ENCODE results near the gene BTF3.

GRCh38 chr5:73552642-73553041 is 54.4 kb downstream of the BTF3 start:
- TF ChIP-seq CREM (IDR thresholded peaks at IDR 0.05; ENCODE audit: low read depth) (no peak), ZNF12 (CRISPR knock-in tag; IDR thresholded peaks at IDR 0.05) (no peak), ZNF274 (IDR thresholded peaks at IDR 0.05; ENCODE audit: borderline replicate concordance, low read depth, low read length) (no peak), POLR2A (conservative IDR thresholded peaks at IDR 0.05) (no peak), CBFB (CRISPR knock-in tag; IDR thresholded peaks at IDR 0.05) (no peak)
- TF ChIP-seq, protein P1, sequence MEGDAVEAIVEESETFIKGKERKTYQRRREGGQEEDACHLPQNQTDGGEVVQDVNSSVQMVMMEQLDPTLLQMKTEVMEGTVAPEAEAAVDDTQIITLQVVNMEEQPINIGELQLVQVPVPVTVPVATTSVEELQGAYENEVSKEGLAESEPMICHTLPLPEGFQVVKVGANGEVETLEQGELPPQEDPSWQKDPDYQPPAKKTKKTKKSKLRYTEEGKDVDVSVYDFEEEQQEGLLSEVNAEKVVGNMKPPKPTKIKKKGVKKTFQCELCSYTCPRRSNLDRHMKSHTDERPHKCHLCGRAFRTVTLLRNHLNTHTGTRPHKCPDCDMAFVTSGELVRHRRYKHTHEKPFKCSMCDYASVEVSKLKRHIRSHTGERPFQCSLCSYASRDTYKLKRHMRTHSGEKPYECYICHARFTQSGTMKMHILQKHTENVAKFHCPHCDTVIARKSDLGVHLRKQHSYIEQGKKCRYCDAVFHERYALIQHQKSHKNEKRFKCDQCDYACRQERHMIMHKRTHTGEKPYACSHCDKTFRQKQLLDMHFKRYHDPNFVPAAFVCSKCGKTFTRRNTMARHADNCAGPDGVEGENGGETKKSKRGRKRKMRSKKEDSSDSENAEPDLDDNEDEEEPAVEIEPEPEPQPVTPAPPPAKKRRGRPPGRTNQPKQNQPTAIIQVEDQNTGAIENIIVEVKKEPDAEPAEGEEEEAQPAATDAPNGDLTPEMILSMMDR (IDR thresholded peaks at IDR 0.05 in 2 of 3, conservative IDR thresholded peaks at IDR 0.05 in 1 of 3; ENCODE audit: insufficient read depth in 2 of 3, low read depth in 1 of 3, low read length in 3 of 3), result no peak
- TF ChIP-seq, protein P2, sequence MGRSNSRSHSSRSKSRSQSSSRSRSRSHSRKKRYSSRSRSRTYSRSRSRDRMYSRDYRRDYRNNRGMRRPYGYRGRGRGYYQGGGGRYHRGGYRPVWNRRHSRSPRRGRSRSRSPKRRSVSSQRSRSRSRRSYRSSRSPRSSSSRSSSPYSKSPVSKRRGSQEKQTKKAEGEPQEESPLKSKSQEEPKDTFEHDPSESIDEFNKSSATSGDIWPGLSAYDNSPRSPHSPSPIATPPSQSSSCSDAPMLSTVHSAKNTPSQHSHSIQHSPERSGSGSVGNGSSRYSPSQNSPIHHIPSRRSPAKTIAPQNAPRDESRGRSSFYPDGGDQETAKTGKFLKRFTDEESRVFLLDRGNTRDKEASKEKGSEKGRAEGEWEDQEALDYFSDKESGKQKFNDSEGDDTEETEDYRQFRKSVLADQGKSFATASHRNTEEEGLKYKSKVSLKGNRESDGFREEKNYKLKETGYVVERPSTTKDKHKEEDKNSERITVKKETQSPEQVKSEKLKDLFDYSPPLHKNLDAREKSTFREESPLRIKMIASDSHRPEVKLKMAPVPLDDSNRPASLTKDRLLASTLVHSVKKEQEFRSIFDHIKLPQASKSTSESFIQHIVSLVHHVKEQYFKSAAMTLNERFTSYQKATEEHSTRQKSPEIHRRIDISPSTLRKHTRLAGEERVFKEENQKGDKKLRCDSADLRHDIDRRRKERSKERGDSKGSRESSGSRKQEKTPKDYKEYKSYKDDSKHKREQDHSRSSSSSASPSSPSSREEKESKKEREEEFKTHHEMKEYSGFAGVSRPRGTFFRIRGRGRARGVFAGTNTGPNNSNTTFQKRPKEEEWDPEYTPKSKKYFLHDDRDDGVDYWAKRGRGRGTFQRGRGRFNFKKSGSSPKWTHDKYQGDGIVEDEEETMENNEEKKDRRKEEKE (IDR thresholded peaks at IDR 0.05; ENCODE audit: borderline replicate concordance in 1 of 2, control insufficient read depth in 1 of 2, low read depth in 2 of 2, low read length in 1 of 2), result no peak
